Keratinocyte (primary cell): ENCODE results near the gene OGG1. TPM values are rescaled to one million over a fixed set of nuclear protein-coding genes. Genes with fewer than 3 reads are reported as not detected.
A peak's percentile ranks its signal among the peaks of the same experiment; 100 is the strongest.
"Not testable (repeated sequence)": the region's sequence is repeated elsewhere in the genome, so short reads cannot be mapped to it uniquely, and the experiment has no call there.

Experiments used
- DNase-seq: peaks from one replicate; pipeline ENCODE4 v3.0.0-alpha.2; 2011; ENCODE audit warnings: low read depth, missing footprints, low spot score
- FAIRE-seq: peaks from 2 replicates; lab custom pipeline; 2011; peaks lifted over from hg19 to GRCh38; lab: Jason Lieb, UNC
- H2AFZ ChIP-seq: 2 replicates; pipeline ENCODE4 v1.6.0; 2012; ENCODE audit warnings: low read length, control low read depth, inconsistent platforms; ENCODE audit not compliant: control insufficient read depth
- H3K27ac ChIP-seq: 2 replicates; pipeline ENCODE4 v1.5.1; 2011; ENCODE audit warnings: low read length; ENCODE audit not compliant: control insufficient read depth, insufficient read depth
- H3K27me3 ChIP-seq: 3 replicates; pipeline ENCODE4 v1.6.0; 2011; ENCODE audit warnings: low read length; ENCODE audit not compliant: control insufficient read depth, insufficient read depth; ENCODE audit errors: extremely low read depth
- H3K36me3 ChIP-seq, 2 experiments: 2 replicates in 1 of 2; 3 replicates in 1 of 2; pipeline ENCODE4 v1.5.1; 2011; ENCODE audit warnings: low read length in 2 of 2, mild to moderate bottlenecking in 1 of 2; ENCODE audit not compliant: control insufficient read depth in 2 of 2, insufficient read depth in 2 of 2; ENCODE audit errors: extremely low read depth in 1 of 2
- H3K4me1 ChIP-seq: 3 replicates; pipeline ENCODE4 v1.5.1; 2011; ENCODE audit warnings: low read length; ENCODE audit not compliant: control insufficient read depth, insufficient read depth; ENCODE audit errors: extremely low read depth
- H3K4me2 ChIP-seq: 3 replicates; pipeline ENCODE4 v1.6.0; 2011; ENCODE audit warnings: low read depth, low read length; ENCODE audit not compliant: control insufficient read depth, insufficient read depth; ENCODE audit errors: extremely low read depth
- H3K4me3 ChIP-seq, 3 experiments: fragments of 200-600 bp in 1 of 3; sonication (generic) in 1 of 3; 2 replicates in 2 of 3; 3 replicates in 1 of 3; pipeline ENCODE4 v1.5.1; 2011 to 2016; ENCODE audit warnings: low read length in 3 of 3, mild to moderate bottlenecking in 3 of 3, control low read depth in 2 of 3, inconsistent platforms in 1 of 3, low read depth in 1 of 3, mixed read lengths in 1 of 3, mixed run types in 1 of 3, moderate library complexity in 1 of 3; ENCODE audit not compliant: control insufficient read depth in 2 of 3, insufficient read depth in 2 of 3; ENCODE audit errors: extremely low read depth in 1 of 3
- H3K79me2 ChIP-seq: 2 replicates; pipeline ENCODE4 v1.6.0; 2012; ENCODE audit warnings: low read length; ENCODE audit not compliant: control insufficient read depth, insufficient read depth
- H3K9ac ChIP-seq: 3 replicates; pipeline ENCODE4 v1.6.0; 2011; ENCODE audit warnings: low read length; ENCODE audit not compliant: control insufficient read depth, insufficient read depth; ENCODE audit errors: extremely low read depth
- H3K9me1 ChIP-seq: 3 replicates; pipeline ENCODE4 v1.6.0; 2011; ENCODE audit warnings: low read length; ENCODE audit not compliant: control insufficient read depth, insufficient read depth; ENCODE audit errors: extremely low read depth
- H3K9me3 ChIP-seq: 2 replicates; pipeline ENCODE4 v1.5.1; 2012; ENCODE audit warnings: low read depth, low read length; ENCODE audit not compliant: control insufficient read depth
- H4K20me1 ChIP-seq: 3 replicates; pipeline ENCODE4 v1.6.0; 2011; ENCODE audit warnings: low read length; ENCODE audit not compliant: control insufficient read depth, insufficient read depth; ENCODE audit errors: extremely low read depth
- EZH2 ChIP-seq: IDR thresholded peaks from one replicate; pipeline ENCODE4 v1.6.1; 2012; ENCODE audit warnings: inconsistent platforms, mild to moderate bottlenecking, low read length, moderate library complexity
- dilution Hi-C: fragments of 300-500 bp; cut with MboI; formaldehyde crosslinking; loops from one replicate; pipeline ENCODE4 v1.7.0; 2020; ENCODE audit warnings: low sequenced_read_pairs; ENCODE audit not compliant: extremely low pct_ligation_motif_present
- polyA plus RNA-seq, 5 experiments: library from polyadenylated mRNA; depleted of rRNA in 3 of 5; stranded (reverse) in 3 of 5; stranded (forward) in 1 of 5; unstranded in 1 of 5; fragments of >200 nt; gene quantifications; 1 replicate in 1 of 5; 2 replicates in 3 of 5; 3 replicates in 1 of 5; pipeline versions ENCODE4 v1.2.1 to v1.2.3, GENCODE V29; 2011 to 2012; ENCODE audit warnings: missing spikeins in 2 of 5, low read depth in 1 of 5, low replicate concordance in 1 of 5
- TF ChIP-seq, protein P1 (sequence below), 3 experiments: IDR thresholded peaks in 1 of 3; conservative IDR thresholded peaks in 1 of 3; optimal IDR thresholded peaks in 1 of 3; 2 replicates in 2 of 3; 3 replicates in 1 of 3; pipeline versions ENCODE3 to v1.5.1; 2011; ENCODE audit warnings: low read length in 3 of 3, mild to moderate bottlenecking in 3 of 3, moderate library complexity in 2 of 3, control low read depth in 1 of 3, inconsistent platforms in 1 of 3; ENCODE audit not compliant: insufficient read depth in 2 of 3; ENCODE audit errors: extremely low read depth in 1 of 3

Gene OGG1
- polyA plus RNA-seq, 1 donor (not counting 4 experiments of a cell fraction or from before 2014, with no cell fraction given) = 17.5 TPM

DNA sequence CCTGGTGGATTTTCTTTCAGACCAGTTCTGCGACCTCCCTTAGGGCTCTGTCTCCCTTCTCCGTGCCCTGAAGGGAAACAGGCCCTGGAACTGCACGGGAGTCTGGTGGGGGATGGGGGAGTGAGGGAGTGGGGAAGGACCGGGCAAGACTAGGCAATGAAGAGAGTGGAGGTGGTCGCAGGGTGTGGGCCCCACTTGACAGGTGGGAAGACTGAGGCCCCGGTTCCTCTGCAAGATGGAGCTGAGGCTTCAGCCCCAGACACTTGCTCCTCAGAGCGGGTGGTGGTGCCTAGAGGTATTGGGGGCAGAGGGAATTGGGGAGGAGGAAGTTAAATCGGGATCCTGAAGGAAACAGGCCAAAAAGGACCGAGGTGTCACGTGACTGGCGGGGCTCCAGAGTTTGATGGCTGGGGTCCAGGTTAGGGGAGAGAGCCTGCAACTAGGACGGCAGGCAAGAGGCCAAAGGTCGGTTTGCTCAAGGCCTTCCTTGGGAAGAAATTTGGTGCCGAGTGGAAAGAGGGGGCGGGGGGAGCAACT lies 20.6 kb downstream of the OGG1 start:
- H3K9me3 ChIP-seq = no peaks in the 10 kb centered on the region
- H3K4me2 ChIP-seq = peak overlapping the region; percentile 79
- peak overlapping the region; percentile 52 for H3K9ac ChIP-seq
- DNase-seq (no peak), FAIRE-seq (no peak)
- H2AFZ ChIP-seq = peak overlapping the region; percentile 83
- H4K20me1 ChIP-seq = no peaks in the 10 kb centered on the region
- peak overlapping the region; percentile 33 to 63 (median 36) for H3K4me3 ChIP-seq
- TF ChIP-seq EZH2 = no peak
- TF ChIP-seq, protein P1, sequence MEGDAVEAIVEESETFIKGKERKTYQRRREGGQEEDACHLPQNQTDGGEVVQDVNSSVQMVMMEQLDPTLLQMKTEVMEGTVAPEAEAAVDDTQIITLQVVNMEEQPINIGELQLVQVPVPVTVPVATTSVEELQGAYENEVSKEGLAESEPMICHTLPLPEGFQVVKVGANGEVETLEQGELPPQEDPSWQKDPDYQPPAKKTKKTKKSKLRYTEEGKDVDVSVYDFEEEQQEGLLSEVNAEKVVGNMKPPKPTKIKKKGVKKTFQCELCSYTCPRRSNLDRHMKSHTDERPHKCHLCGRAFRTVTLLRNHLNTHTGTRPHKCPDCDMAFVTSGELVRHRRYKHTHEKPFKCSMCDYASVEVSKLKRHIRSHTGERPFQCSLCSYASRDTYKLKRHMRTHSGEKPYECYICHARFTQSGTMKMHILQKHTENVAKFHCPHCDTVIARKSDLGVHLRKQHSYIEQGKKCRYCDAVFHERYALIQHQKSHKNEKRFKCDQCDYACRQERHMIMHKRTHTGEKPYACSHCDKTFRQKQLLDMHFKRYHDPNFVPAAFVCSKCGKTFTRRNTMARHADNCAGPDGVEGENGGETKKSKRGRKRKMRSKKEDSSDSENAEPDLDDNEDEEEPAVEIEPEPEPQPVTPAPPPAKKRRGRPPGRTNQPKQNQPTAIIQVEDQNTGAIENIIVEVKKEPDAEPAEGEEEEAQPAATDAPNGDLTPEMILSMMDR (optimal IDR thresholded peaks at IDR 0.05 in 1 of 3, IDR thresholded peaks at IDR 0.05 in 1 of 3, conservative IDR thresholded peaks at IDR 0.05 in 1 of 3; ENCODE audit: extremely low read depth in 1 of 3, insufficient read depth in 2 of 3, low read length in 3 of 3) = no peak
- H3K79me2 ChIP-seq = no peaks in the 10 kb centered on the region
- H3K4me1 ChIP-seq = peaks cover 5% of the 10 kb centered on the region
- no peaks in the 10 kb centered on the region for H3K36me3 ChIP-seq
- no peaks in the 10 kb centered on the region for H3K9me1 ChIP-seq
- no peak overlapping the region for H3K27ac ChIP-seq
- dilution Hi-C loops = no loop called here
- H3K27me3 ChIP-seq = peaks cover 5% of the 10 kb centered on the region

DNA sequence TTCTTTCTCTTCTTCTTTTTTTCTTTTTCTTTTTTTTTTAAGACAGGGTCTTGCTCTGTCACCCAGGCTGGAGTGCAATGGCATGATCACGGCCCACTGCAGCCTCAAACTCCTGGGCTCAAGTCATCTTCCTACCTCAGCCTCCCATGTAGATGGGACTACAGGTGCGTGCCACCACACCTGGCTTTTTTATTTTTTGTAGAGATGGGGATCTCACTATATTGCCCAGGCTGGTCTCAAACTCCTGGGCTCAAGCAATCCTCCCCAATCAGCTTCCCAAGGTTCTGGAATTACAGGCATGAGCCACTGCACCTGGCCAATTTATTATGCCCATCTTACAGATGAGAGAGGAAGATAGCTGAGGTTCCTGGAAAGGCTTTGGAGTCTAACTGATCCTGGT lies 21.3 kb downstream of the OGG1 start:
- H3K9me1 ChIP-seq, H3K79me2 ChIP-seq, H3K9ac ChIP-seq, H3K4me2 ChIP-seq, dilution Hi-C loops, H3K4me1 ChIP-seq, H4K20me1 ChIP-seq, H3K4me3 ChIP-seq, H3K9me3 ChIP-seq, DNase-seq, FAIRE-seq, H3K27ac ChIP-seq, H3K27me3 ChIP-seq, H2AFZ ChIP-seq, H3K36me3 ChIP-seq: not testable (repeated sequence)
